Activated CD4-positive, alpha-beta T cell treated with anti-CD3 and anti-CD28 coated beads, Interleukin-2, Interleukin-4, amounts not matched to agents 100 ng/mL and 50 ng/mL, durations not matched to agents 16 hours and 8 hours (primary cell): ENCODE measurements around the gene SPECC1L.

Experiments
- DNase-seq: peaks from one replicate; pipeline ENCODE4 v3.0.0-alpha.2; 2020; ENCODE audit warnings: low spot score

The SPECC1L gene

GRCh38 chr22:24324137-24324536 is 53.5 kb downstream of the SPECC1L start:
- no peak for DNase-seq

GRCh38 chr22:24325105-24325757 is 54.6 kb downstream of the SPECC1L start:
- peak; percentile 72 for DNase-seq

- no peak for DNase-seq
Observed at GRCh38 chr22:24326266-24326665, 55.6 kb downstream of the SPECC1L start.

GRCh38 chr22:24327832-24328231 is 57.2 kb downstream of the SPECC1L start:
- DNase-seq, result no peak

GRCh38 chr22:24329453-24329852 is 58.8 kb downstream of the SPECC1L start:
- no peak for DNase-seq

GRCh38 chr22:24330636-24331035 is 60.0 kb downstream of the SPECC1L start:
- no peak for DNase-seq

GRCh38 chr22:24331468-24332440 is 61.1 kb downstream of the SPECC1L start:
- DNase-seq, result no peak

- no peak for DNase-seq
Observed at GRCh38 chr22:24333301-24333700, 62.7 kb downstream of the SPECC1L start.

GRCh38 chr22:24335496-24335895 is 64.9 kb downstream of the SPECC1L start:
- DNase-seq, result no peak

- no peak for DNase-seq
Observed at GRCh38 chr22:24337894-24338645, 67.4 kb downstream of the SPECC1L start.

GRCh38 chr22:24338726-24339451 is 68.3 kb downstream of the SPECC1L start:
- DNase-seq, result peak; percentile 7

- no peak for DNase-seq
Observed at GRCh38 chr22:24339452-24339747, 68.8 kb downstream of the SPECC1L start.

- DNase-seq, result no peak
Observed at GRCh38 chr22:24341627-24342026, 71.0 kb downstream of the SPECC1L start.

GRCh38 chr22:24350627-24351026 is 80.0 kb downstream of the SPECC1L start:
- no peak for DNase-seq

- no peak for DNase-seq
Observed at GRCh38 chr22:24353121-24353520, 82.5 kb downstream of the SPECC1L start.

GRCh38 chr22:24355574-24355973 is 84.9 kb downstream of the SPECC1L start:
- DNase-seq, result no peak

- no peak for DNase-seq
Observed at GRCh38 chr22:24357547-24357946, 86.9 kb downstream of the SPECC1L start.

- DNase-seq, result no peak
Observed at GRCh38 chr22:24358105-24358836, 87.6 kb downstream of the SPECC1L start.

- DNase-seq, result no peak
Observed at GRCh38 chr22:24359452-24360120, 89.0 kb downstream of the SPECC1L start.

GRCh38 chr22:24361976-24362646 is 91.5 kb downstream of the SPECC1L start:
- DNase-seq, result no peak
